Colonic mucosa (tissue), 4 donors: ENCODE measurements around the gene CUL2. TPM values are rescaled to one million over a fixed set of nuclear protein-coding genes. Genes with fewer than 3 reads are reported as not detected.
"Not testable (repeated sequence)": the region's sequence is repeated elsewhere in the genome, so short reads cannot be mapped to it uniquely, and the experiment has no call there.

ENCODE experiments used
- DNase-seq: peaks from one replicate; pipeline ENCODE4 v3.0.0-alpha.2; 2020
- H3K27ac ChIP-seq: fragments of 200-600 bp; one replicate; pipeline ENCODE4 v1.8.0; 2021
- H3K27me3 ChIP-seq: fragments of 200-600 bp; one replicate; pipeline ENCODE4 v1.8.0; 2021
- H3K36me3 ChIP-seq: fragments of 200-600 bp; one replicate; pipeline ENCODE4 v1.8.0; 2021
- H3K4me1 ChIP-seq: fragments of 200-600 bp; one replicate; pipeline ENCODE4 v1.8.0; 2021; ENCODE audit warnings: mild to moderate bottlenecking
- H3K4me3 ChIP-seq: fragments of 200-600 bp; one replicate; pipeline ENCODE4 v1.8.0; 2021
- H3K9ac ChIP-seq, 2 donors: one replicate each; pipeline ENCODE4 v1.7.0; 2013; ENCODE audit warnings: control low read depth in 2 of 2, low read depth in 2 of 2, low read length in 2 of 2
- H3K9me3 ChIP-seq: fragments of 200-600 bp; one replicate; pipeline ENCODE4 v1.8.0; 2021
- intact Hi-C: fragments of 100-400 bp; cut with DNase I; formaldehyde crosslinking; loops from one replicate; pipeline ENCODE4 v1.14.1; 2022
- total RNA-seq, 2 donors: library from RNA; stranded (reverse); fragmentation: NEBNext Ultra II Directional in 1 of 2; extraction: Animal tissue kit (Norgen Biotek cat#: 25700) in 1 of 2; gene quantifications; one replicate each; pipeline ENCODE4 v1.2.1, GENCODE V29; 2021
- TF ChIP-seq, protein P1 (sequence below): fragments of 200-600 bp; IDR thresholded peaks from one replicate; pipeline ENCODE4 v1.8.0; 2022; ENCODE audit warnings: antibody characterized with exemption, mild to moderate bottlenecking
- donor health status: healthy.
- donor health status: DM: no; HTN: no; CAD: no.
- donor health status: DM: no; HTN: no; CAD: no.

The CUL2 gene
- total RNA-seq, 2 donors from 2014 or later, result 26.3 to 27.4 TPM

DNA sequence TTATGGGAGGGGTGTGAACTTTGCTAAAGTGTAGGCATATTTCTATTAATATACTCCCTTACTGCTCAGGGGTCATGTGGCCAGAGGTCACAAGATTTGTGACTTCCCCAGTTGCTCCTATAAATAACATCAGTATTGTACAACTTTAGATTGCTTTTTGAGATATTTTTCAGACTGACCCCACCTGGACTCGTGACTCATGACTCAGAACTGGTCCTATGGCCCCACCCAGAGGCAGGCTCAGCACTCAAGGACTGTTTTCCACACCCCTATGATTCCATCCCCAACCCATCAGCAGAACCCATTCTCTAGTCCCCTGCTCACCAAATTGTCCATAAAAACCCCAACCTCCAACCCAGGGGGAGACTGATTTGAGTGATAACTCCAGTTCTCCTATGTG lies 2.7 kb upstream of the CUL2 start:
- Histone ChIP-seq H3K9me3 (no peaks in the 10 kb centered on the region), H3K27me3 (no peaks in the 10 kb centered on the region), H3K4me3 (no peak overlapping the region), H3K4me1 (peaks cover 8% of the 10 kb centered on the region), H3K36me3 (no peaks in the 10 kb centered on the region), H3K27ac (no peak overlapping the region), H3K9ac (no peak overlapping the region)
- no peak for DNase-seq
- intact Hi-C loops, result no loop called here
- TF ChIP-seq, protein P1, sequence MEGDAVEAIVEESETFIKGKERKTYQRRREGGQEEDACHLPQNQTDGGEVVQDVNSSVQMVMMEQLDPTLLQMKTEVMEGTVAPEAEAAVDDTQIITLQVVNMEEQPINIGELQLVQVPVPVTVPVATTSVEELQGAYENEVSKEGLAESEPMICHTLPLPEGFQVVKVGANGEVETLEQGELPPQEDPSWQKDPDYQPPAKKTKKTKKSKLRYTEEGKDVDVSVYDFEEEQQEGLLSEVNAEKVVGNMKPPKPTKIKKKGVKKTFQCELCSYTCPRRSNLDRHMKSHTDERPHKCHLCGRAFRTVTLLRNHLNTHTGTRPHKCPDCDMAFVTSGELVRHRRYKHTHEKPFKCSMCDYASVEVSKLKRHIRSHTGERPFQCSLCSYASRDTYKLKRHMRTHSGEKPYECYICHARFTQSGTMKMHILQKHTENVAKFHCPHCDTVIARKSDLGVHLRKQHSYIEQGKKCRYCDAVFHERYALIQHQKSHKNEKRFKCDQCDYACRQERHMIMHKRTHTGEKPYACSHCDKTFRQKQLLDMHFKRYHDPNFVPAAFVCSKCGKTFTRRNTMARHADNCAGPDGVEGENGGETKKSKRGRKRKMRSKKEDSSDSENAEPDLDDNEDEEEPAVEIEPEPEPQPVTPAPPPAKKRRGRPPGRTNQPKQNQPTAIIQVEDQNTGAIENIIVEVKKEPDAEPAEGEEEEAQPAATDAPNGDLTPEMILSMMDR, result no peak

DNA sequence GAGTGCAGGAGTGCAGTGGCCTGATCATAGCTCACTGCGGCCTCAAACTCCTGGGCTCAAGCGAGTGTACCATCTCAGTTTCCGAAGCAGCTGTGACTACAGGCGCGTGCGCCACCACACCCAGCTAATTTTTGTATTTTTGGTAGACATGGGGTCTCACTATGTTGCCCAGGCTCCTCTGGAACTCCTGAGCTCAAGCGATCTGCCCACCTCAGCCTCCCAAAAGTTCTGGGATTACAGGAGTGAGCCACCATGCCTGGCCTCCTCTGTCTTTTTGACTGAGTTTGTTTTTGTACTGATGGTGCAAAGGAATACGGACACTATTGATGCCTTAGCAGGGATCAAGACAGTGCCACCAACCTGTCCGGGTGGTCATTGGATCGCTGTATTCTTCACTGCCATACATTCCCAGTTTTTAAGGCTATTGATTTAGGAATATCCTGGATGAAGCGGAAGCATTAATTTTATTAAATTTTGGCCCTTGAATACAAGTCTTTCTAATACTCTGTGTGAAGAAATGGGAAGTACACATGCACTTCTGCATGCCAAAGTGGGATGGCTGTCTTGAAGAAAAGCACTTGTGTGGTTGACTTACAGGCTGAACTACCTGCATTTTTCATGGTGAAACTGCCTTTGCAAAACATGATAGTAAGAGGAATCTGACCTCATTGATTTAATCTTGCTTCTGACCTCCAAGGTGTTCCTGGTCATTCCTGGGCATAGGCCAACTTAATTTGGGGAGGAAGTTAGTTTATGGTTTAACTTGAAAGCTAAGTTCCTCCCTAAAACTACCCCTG lies 2.1 kb upstream of the CUL2 start:
- no peaks in the 10 kb centered on the region for H3K9me3 ChIP-seq
- peaks cover 8% of the 10 kb centered on the region for H3K4me1 ChIP-seq
- TF ChIP-seq, protein P1, result no peak
- H3K27ac ChIP-seq, result no peak overlapping the region
- no peaks in the 10 kb centered on the region for H3K27me3 ChIP-seq
- H3K9ac ChIP-seq, result no peak overlapping the region
- no peak for DNase-seq
- no peaks in the 10 kb centered on the region for H3K36me3 ChIP-seq
- no peak overlapping the region for H3K4me3 ChIP-seq
- intact Hi-C loops, result no loop called here

DNA sequence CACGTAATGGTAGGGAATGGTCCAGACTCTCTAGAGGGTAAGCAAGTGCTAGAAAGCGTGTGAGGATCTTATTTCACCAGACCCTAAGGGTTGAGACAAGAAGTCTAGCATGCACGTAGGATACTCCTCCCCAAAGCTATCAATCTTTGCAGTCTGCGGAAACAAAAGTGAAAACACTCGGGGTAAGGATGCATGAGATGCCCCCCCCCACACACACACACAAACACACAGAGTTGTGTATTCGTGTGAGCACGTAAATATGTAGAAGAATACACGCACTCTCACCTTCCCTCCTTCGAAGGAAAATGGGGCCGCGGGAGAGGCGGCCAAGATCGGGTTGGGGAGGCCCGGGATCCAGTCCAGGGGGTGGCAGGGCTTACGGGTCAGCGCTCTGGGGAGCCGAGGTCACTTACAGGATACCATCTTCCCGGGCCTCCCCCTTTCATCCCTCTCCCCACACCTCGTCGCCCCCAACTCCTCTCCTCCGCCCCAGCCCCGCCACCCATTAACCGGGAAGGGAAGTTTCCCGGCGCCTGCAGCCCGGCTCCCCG lies 455 bp downstream of the CUL2 start:
- peak overlapping the region; percentile 95 for H3K27ac ChIP-seq
- no peaks in the 10 kb centered on the region for H3K36me3 ChIP-seq
- no peak for DNase-seq
- peaks cover 8% of the 10 kb centered on the region for H3K4me1 ChIP-seq
- TF ChIP-seq, protein P1, result no peak
- H3K27me3 ChIP-seq, result no peaks in the 10 kb centered on the region
- H3K4me3 ChIP-seq, result peak overlapping the region; percentile 89
- intact Hi-C loops, result no loop called here
- no peaks in the 10 kb centered on the region for H3K9me3 ChIP-seq
- H3K9ac ChIP-seq, result peak overlapping the region; percentile 81 to 89

DNA sequence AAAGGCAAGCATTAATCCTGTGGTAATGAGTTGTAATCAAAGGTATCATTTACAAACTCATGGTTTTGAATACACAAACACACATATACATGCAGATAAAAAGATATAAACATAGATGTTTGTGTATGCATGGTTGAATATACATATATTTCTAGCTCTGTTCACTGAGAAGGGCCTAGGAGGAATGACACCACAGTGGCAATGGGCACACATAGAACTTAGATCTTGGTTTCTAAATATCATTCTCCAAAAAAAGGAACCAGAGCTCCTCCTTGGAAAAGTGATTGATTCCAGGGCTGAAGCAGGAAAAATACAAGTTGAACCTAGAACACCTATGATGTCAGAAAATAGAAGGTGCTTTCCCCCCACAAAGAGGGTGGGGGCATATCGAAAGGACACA lies 6.9 kb downstream of the CUL2 start:
- TF ChIP-seq, protein P1, result no peak
- intact Hi-C loops, result no loop called here
- Histone ChIP-seq H3K27me3 (no peaks in the 10 kb centered on the region), H3K9ac (no peak overlapping the region), H3K9me3 (no peaks in the 10 kb centered on the region), H3K4me1 (no peaks in the 10 kb centered on the region), H3K27ac (no peak overlapping the region), H3K4me3 (no peak overlapping the region), H3K36me3 (no peaks in the 10 kb centered on the region)
- DNase-seq, result no peak

DNA sequence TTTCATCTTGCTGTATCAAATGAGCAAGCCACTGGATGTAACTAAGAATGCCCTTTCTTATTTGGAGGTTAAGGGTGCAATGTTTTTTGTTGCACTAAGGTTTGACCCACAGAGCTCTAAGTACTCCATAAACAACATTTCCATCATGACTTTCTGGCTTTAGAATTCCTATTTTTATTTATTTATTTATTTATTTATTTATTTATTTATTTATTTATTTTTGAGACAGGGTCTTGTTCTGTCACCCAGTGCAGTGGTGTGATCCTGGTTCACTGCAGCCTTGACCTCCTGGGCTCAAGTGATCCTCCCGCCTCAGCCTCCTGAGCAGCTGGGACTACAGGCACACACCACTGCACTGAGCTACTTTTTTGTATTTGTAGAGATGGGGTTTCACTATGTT lies 9.9 kb downstream of the CUL2 start:
- H3K4me1 ChIP-seq, H3K27me3 ChIP-seq, DNase-seq, H3K9ac ChIP-seq, intact Hi-C loops, H3K36me3 ChIP-seq, H3K27ac ChIP-seq, H3K4me3 ChIP-seq, H3K9me3 ChIP-seq: not testable (repeated sequence)

DNA sequence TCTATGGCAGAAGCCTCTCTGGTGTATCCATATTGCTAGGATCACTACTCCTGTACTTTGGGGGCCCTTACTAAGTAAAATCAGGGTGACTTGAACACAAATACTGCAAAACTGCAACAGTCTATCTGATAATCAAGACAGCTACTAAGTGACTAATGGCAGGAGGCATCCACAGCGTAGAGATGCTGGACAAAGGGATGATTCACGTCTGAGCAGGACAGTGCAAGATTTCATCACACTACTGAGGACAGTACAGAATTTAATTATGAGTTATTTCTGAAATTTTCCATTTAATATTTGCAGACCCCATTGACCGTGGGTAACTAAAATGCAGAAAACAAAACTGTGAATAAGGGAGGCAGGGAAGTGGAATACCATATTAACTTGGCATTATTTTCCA lies 10.4 kb downstream of the CUL2 start:
- intact Hi-C loops, result no loop called here
- Histone ChIP-seq H3K4me1 (no peaks in the 10 kb centered on the region), H3K27ac (no peak overlapping the region), H3K36me3 (no peaks in the 10 kb centered on the region), H3K9ac (no peak overlapping the region), H3K4me3 (no peak overlapping the region), H3K9me3 (no peaks in the 10 kb centered on the region), H3K27me3 (no peaks in the 10 kb centered on the region)
- TF ChIP-seq, protein P1, result no peak
- no peak for DNase-seq
